NCI-H526 (cell line): Measurements from ENCODE around the gene TAPT1.
"Not testable (repeated sequence)": the region's sequence is repeated elsewhere in the genome, so short reads cannot be mapped to it uniquely, and the experiment has no call there.

Experiments used
- DNase-seq, 2 experiments: peaks; one replicate each; lab custom pipeline; 2025; lab: John Stamatoyannopoulos, UW

Gene TAPT1

DNA sequence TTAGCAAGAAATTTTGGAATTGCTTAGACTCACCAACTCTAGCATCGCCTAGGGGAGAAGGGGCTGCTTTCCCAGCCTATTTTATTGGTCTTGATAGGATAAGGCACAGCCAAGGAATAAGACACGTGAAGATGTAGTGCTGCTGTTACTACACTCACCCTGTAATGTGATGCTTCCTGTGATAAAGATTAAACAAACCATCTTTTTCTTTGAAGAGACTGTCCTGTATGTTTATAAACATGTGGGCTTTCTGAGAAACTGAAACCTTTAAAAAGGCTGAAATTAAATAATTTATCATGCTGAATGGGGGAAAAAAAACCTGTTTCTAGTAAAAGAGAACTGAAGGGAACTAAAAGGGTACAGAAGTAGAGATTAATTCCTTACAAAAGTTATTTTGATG lies 13.2 kb downstream of the TAPT1 start:
- DNase-seq, result no peak

DNA sequence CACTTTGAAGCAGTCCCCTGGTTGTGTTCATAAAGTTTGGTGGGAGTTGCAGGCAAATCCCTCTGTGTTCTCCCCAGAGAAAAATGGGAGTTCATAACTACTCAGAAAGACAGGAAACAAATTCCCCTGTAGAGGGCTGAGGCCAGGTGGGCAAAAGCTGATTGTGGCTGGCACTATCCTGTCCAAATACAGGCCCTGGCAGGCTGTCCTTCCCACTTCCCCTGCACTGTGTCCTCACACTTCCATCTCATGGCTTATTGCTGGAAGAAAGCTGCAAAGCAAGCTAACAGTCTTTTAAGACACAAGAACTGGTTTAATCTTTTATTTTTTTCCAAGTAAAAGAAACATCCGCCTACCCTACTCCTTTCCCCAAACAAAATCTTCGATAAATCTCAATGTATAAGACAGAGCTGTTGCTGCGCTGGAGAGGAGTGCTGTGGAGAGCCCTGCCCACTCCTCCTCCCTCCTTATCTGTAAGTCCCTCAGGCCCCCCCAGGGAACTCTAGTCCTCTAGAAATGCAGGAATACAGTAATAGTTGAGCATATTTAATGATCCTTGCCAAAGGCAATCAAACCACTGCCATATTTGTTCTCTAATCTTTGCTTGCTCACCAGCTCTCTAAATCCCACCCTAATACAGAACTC lies 14.0 kb downstream of the TAPT1 start:
- DNase-seq, result no peak

DNA sequence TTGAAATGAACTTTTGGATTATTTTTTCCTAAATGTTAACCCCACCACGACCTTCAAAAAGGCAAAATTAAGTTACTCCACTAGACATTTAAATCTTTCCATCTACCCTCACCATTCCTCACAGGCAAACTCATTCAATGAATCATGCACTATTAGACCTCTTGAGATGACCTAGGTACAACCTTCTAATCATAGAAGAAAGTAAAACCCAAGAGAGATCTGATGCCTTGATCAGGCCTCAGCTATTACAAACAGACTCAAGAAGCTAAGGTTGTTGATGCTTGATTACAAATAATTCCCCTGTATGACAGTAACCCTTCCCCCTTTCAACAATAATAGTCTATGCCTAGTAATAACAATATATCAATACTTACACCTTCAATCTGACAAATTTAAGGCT lies 18.9 kb downstream of the TAPT1 start:
- DNase-seq, result no peak

DNA sequence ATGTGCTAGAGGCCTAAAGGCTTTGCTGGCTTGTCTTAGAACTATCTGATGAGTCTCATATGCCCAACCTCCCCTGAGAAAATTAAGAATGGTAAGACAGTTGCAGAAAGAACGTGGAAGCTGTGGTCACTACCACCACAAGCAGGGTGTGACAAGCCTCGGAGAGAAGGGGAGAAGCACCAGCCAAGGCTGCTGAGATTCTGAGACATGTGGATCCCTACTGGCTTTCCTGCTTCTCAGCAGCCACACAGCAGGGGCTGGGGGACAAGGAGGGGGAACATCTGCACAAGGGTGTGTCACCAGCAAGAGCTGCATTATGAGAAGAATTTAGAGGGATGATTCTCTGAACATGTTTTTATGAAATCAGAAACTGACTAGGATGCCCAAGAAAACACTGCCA lies 19.4 kb downstream of the TAPT1 start:
- DNase-seq, result no peak

DNA sequence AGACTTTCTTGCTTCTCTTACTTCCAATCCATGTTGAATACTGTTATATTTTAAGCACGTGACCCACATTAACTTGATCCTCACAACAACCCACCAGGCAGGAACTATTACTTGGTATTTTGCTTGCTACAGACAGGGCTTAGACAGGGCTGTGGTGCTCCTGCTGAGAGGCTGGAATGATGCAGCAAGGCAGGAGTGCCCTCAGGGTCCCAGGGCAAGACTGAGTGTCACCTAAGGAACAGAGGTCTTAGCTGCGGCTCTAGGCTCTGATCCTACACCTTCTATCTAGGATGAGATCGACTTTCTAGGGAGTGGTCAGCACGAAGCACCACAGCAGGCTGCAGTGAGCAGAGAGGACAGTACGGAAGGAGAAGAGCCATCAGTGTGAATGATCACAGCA lies 20.0 kb downstream of the TAPT1 start:
- no peak for DNase-seq

DNA sequence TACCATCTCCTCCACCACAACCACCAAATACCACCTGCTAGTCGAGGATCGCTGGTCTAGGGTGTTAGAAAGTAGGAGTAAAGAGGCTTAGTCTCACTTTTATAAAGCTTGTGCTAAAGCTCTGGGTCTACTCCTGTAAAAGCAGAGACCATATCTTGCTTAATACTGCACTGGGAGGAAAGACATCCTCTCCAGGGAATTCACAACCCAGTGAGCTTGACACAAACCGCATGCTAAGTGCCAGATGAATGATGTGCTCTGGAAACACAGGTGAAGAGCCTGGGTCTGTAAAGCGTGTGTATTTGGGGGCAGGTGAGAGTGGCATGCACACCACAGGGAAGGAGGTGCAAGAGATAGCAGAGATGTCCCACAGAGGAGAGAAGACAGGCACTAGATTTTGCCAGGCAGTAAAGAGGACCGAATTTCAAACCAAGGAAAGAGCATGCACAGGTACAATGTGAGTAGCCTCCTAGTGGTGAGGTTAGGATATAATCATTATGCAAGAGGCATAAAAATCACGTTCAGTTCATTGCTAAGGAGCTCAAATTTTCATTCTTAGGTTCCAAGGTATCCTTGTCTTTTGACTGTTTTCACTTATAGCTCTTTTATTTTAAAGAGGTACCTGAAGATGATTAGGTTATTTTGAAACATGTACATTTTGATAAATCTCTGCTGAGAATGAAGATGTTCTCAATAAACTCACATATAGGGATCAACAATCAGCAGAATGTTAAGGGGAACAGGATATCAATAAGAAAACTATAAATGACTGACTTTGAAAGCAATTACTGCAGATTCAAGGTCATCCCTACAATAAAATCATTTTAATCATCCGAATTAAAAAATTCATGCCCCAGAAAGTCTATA lies 20.7 kb downstream of the TAPT1 start:
- DNase-seq, result peak in 1 of 2 experiments; percentile 46

DNA sequence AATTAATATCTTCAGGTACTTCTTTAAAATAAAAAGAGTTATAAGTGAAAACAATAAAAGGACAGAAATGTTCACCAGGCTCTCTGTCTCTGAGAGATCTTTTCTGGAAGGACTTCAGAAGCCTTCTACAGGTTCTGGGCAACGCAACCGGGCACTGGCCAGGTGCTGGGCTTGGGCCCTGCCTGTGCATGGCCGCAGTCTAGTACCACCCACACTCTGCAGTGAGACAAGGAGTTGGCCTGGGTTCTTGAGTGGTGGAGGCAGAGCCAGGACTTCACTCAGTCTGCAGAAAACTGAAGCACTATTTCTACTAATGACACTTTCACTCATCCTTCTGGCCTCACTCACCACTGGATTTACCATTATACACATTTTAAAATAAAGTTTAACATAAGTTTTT lies 21.8 kb downstream of the TAPT1 start:
- no peak for DNase-seq

DNA sequence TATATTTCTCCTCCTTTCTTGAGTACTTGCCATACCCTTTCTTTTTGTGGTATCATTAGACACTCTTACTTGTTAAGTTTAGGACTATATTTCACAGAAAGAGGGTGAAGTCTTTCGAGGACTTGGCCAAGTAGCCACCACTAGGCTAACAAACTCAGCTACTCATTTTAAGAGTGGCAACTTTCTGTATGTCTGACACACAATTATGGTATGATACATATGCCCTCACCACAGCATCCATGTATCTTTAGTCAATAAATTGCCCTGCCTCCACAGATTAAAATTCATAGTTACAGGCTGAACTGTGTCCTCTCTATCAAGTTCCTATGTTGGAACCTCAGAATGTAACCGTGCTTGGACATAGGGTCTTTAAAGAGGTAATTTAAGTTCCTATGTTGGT lies 23.2 kb downstream of the TAPT1 start:
- DNase-seq, result no peak

DNA sequence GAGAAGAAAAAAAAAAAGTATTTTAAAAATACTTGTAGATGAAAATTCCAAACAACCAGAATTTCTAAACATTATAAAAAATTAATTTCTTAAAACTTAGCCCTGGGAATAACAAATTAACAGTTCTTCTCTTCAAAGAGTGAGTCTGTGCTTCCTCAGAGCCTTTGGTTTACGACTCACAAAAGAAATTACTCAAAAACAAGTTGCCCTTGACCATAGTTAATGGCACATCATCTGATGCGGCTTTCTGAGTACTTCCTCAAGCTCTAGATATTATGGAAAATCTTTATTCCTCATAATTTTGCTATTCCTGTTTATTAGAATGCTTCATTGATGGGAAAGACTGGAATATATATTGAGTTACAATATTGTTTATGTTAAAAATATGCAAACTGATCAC lies 23.7 kb downstream of the TAPT1 start:
- DNase-seq, result no peak

DNA sequence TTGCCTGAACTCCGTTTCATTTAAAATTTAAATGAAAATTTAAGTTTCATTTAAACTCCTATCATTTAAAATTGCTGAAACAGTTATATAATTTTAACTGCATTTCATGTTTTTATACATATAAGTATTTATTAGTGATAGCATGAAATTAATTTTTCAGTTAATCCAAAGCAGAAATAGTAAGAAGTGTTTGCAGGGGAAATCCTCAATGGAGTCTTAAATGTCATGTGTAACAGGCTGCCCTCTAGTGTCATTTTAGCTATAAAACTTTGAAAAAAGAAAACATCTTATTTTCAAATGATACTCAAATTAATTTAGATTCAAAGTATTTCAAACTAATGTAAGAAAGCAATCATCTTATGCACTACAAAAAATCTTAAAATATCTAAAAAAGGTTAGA lies 27.2 kb downstream of the TAPT1 start:
- peak in 1 of 2 experiments; percentile 29 for DNase-seq

DNA sequence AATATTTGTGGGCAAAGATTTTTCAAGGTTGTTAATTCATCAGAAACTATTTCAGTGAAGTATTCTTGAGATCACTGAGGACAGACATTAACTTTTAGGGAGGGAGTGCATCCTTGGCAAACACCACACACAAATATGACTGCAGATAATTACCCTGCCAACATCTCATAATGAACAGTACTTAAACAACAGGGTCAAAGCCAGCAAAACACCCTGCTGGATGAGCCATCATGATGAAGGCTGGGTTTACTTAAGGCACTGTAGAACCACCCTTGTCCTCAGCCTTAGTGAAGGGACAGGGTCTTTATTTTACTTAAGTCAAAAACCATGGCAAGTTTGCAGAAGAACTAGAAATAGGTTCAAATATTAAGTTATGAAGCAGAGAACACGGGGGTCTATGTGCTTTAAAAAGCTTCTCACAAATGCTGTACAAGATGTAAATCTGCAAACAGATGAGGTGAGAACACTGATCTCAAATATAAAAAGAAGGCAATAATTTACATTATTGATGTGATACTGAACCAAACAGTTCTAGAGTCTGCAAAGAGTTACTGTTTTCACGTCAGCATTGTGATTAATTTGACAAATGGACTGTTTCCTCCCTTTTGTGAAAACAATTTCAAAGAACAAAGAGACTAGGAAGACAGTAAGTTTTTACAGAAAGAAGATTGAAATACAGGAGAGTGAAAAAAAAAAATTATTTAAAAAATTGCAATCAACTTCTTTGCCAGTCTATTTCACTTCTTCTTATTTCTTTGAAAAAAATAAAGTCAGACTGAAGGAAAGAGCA lies 28.2 kb downstream of the TAPT1 start:
- no peak for DNase-seq

DNA sequence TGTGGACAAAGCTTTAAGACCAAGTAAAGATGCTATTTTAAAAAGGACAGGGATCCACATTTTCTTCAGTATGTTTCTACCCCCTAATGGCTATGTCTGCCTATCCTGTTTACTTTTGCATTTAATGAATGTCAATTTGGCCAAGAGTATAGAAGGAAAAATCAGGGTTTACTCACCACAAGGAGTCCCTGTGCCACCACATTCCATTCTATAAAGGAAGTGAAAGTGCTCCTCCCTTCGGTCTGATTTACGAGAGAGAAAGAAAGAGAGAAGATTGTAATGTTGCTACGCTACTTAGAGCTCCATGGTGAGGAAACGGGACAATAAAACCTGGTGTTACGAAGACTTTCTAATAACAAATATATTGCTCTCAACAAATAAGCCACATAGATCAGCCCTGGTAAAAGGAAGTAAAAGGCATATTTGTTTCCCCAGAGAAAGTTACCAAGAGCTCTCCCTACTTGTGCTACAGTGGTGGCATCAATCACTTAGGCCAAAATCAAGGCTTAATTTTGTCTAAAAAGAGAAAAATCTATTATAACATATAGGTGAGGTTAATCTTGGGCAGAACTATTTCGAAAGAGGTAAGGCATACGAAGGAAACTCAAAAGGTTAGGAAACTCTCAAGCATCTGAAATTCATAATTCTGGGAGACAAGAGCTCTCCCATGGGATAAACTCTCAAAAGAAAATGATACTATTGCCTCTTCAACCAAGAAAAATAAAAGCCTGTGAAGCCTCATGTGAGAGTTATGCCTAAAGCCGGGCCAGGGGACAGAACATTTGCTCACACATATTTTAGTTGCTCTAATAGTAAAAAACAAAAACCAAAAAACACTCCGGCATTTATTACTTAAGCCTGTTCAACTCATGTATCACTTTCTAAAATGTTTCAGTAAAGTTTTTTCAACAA lies 29.5 kb downstream of the TAPT1 start:
- DNase-seq, result no peak

DNA sequence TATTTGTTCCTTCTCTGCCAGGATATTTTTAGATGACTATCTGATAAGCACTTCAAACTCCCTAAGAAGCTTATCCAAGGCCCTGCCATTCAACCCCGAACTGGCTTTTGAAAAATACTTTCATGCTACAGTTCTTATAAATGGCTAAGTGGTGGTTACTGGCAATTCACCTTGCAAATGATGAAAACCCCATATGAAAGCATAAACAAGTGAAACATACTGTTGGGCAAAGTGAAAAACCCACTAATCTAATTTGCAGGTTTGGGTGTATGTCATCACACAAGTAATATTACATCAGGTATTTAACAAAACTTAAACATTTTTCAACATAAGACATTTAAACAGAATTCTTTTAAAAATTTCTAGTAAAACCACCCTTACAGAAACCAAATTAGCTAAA lies 31.1 kb downstream of the TAPT1 start:
- DNase-seq, result no peak

DNA sequence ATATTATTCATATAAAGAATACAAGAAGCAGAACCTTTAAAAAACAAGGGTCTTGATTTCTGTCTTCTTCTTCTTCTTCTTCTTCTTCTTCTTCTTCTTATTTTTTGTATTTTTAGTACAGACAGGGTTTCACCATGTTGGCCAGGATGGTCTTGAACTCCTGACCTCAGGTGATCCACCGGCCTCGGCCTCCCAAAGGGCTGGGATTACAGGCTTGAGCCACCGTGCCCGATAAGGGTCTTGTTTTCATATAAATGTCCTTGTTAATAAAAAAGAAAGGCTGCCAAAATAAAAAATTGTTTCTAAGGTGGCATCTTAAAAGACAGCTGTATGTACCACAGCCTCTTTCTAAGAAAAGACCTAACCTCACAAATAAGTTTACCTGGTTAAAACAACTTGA lies 31.5 kb downstream of the TAPT1 start:
- DNase-seq, result not testable (repeated sequence)

DNA sequence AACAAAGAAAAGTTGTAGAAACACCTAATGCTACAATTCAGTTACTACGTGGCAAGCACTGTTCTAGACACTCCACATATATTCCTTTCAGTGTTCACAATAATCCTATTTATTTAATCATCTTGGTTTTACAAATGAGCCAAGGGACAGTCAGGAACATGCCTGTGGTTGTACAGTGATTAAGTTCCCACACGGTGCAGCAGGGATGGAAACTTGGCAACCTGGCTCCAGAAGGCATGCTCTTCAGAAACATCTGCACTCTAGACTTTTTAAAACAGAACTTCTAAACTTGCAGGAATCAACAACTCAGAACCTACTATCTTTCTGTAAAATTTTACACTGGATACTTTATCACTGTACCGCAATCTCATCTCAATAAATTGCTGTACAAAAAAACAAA lies 32.1 kb downstream of the TAPT1 start:
- DNase-seq, result no peak

DNA sequence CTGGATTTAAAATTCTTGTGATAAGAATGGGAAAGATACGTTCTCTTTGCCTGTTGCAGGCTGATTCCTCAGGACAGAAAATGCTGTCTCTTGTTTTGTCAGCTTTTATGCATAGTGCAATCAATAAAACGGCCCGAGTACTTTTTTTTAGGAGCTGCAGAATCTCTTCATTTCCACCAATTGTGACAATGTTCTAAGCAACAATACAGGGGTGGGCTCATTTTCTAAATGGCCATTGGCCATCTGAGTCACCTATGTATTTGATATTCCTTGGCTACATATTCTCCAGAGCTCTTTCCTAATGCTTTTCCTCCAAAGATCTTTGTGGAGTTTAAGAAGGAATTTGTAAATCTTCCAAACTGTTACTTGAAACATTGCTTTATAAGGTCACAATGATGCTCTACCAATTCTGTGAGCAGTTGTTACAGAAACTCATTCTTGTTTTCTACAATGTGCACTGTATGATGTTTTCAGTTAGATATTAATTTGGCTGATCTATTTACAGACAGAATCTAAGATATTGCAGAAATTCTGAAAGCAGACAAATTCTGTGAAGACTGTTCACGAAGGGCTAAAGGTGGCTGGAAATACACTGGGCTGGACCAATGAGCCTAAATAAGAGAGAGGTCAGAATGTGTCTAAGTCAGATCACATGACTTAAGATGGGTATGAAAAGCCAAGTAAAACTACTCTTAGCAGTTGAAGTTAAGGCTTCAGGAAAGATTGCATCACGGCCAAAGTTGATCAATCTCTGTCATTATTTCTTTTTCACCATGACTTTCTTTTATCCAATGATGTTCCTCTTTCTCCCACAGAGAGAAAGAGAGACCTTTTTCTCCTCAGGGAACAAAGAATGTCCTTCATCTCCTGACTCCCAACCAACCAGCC lies 33.4 kb downstream of the TAPT1 start:
- DNase-seq, result no peak

DNA sequence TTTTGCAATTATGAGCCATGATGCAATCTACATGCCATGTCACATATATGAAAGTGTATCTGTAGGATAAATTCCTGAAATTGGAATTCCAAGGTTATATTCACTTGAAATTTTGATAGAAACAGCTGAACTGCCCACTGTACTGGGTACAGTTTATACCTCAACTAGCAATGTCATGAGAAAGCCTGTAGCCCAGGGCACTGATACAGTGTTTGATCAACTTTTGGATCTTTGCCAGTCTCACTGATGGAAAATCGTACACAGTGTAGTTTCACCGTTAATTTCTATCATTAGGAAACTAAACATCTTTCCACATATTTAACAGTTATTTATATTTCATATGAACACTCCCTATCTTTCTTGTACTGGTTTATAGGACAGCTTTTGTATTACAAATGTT lies 34.2 kb downstream of the TAPT1 start:
- DNase-seq, result no peak

DNA sequence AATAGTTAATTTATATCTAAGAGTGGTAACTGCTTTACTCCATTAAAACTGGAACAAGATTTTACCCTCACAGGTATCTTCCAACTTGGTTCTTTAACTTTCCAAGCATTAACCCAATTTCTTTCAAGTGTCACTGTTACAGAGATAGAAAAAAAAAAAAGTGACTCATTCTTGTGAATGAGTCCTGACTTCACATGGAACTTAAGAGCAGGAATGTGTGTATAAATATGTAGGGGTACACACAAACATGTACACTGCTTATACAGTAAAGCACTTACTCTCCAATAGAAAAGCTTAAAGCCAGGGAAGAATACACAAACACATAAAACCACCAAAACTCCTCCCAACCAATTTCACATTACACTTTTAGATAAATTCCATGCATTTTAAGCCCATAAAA lies 38.8 kb downstream of the TAPT1 start:
- no peak for DNase-seq

DNA sequence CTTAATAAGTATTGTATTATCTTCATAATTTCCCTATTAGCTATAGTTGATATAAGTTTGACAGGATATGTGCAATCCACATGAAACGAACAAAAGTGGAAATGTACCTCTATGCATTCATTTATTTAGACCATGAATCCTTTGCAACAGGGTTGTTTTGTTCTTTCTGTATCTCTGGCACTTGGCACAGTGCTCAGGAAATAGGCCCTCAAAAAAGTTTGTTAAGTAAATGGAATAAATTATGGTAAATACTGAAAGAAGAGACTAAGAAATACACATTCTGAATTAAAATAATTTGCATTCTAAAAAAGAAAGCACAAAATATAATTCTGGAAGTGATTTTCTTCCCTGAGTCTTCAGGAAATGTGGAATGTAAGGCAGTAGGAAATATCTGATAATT lies 39.3 kb downstream of the TAPT1 start:
- no peak for DNase-seq

DNA sequence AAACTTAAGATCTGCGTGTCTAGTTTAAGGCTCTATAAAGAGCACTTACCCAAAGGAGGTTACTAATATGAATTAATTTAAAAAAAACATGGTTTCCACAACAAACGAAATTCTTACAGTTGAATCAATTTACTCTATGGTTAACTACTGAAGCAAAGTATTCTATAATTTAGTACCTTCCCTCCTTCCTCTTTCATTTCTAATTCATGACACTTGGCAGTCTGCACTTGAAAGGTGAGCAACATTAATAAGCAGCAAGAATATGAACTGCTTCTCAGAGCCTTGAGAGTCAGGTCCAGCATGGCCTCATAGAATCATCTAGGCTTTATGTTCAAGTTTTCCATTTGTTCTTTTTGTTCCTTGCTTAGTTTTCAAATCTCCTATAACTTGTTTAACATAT lies 42.7 kb downstream of the TAPT1 start:
- no peak for DNase-seq

DNA sequence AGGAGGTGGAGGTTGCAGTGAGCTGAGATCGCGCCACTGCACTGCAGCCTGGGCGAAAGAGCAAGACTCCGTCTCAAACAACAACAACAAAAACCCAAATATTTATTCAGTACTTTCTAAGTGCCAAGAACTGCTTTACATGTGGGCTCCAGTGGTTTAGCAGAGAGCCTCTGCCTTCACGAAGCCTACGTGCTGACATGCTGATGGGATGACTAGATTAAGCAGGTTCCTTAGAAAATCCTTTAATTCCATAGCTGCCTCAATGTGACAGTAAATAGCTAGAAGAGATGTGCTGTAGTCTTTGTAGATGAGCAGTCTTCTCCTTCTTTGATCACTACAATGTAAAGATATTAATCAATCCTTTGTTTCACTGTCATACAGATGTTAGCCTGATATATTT lies 49.6 kb downstream of the TAPT1 start:
- DNase-seq, result no peak
